HepG2 (cell line): Measurements from ENCODE around the gene AQP10. TPM values are rescaled to one million over a fixed set of nuclear protein-coding genes. Genes with fewer than 3 reads are reported as not detected.
A peak's percentile ranks its signal among the peaks of the same experiment; 100 is the strongest.

Experiments used
- DMAP1 ChIP-seq: IDR thresholded peaks from 2 replicates; pipeline ENCODE4 v1.6.1; 2016
- HMG20B ChIP-seq: conservative IDR thresholded peaks from 2 replicates; pipeline ENCODE4 v1.6.1; 2016; ENCODE audit warnings: missing genetic modification reagents, missing compliant biosample characterization
- SRY ChIP-seq: sonication (generic); formaldehyde crosslinking; IDR thresholded peaks from 2 replicates; pipeline ENCODE4 v1.8.0; 2022; ENCODE audit warnings: mild to moderate bottlenecking, missing genetic modification reagents
- TBX2 ChIP-seq: sonication (generic); formaldehyde crosslinking; IDR thresholded peaks from 2 replicates; pipeline ENCODE4 v1.5.0; 2020; ENCODE audit warnings: missing genetic modification reagents, mild to moderate bottlenecking, borderline replicate concordance
- THAP11 ChIP-seq: IDR thresholded peaks from 2 replicates; pipeline ENCODE4 v1.6.1; 2016; ENCODE audit warnings: missing biosample characterization, missing genetic modification reagents
- TSC22D2 ChIP-seq: sonication (generic); formaldehyde crosslinking; IDR thresholded peaks from 2 replicates; pipeline ENCODE4 v1.5.1; 2020; ENCODE audit warnings: missing genetic modification reagents, mild to moderate bottlenecking, borderline replicate concordance
- ZNF747 ChIP-seq: sonication (generic); formaldehyde crosslinking; IDR thresholded peaks from 2 replicates; pipeline ENCODE4 v1.8.1; 2023; ENCODE audit warnings: missing genetic modification reagents, mild to moderate bottlenecking, borderline replicate concordance
- polyA plus RNA-seq, 8 experiments: library from polyadenylated mRNA; depleted of rRNA in 3 of 8; stranded (reverse) in 7 of 8; unstranded in 1 of 8; fragments of >200 nt; fragmentation: Illumina TruSeq in 4 of 8; extraction: Trizol in 4 of 8; gene quantifications; 2 replicates each; pipeline versions ENCODE4 v1.2.1 to v1.2.3, GENCODE V29; 2011 to 2016; ENCODE audit warnings: low read depth in 4 of 8, missing spikeins in 1 of 8, mixed read lengths in 1 of 8; ENCODE audit not compliant: insufficient read depth in 1 of 8
- total RNA-seq, 5 experiments: library from RNA; depleted of rRNA; stranded (reverse); fragments of >200 nt; fragmentation: Illumina TruSeq; extraction: Trizol; gene quantifications; 2 replicates each; pipeline ENCODE4 v1.2.3, GENCODE V29; 2016; ENCODE audit warnings: low read depth in 1 of 5
- TF ChIP-seq, protein P1 (sequence below): sonication (generic); formaldehyde crosslinking; IDR thresholded peaks from 2 replicates; pipeline ENCODE4; 2020; ENCODE audit warnings: missing genetic modification reagents, mild to moderate bottlenecking, borderline replicate concordance
- TF ChIP-seq, protein P2 (sequence below): sonication (generic); formaldehyde crosslinking; IDR thresholded peaks from 2 replicates; pipeline ENCODE4 v1.4.0; 2020; ENCODE audit warnings: missing genetic modification reagents, mild to moderate bottlenecking, borderline replicate concordance
- TF ChIP-seq, protein P3 (sequence below): sonication (generic); formaldehyde crosslinking; IDR thresholded peaks from 2 replicates; pipeline ENCODE4 v1.5.0; 2020; ENCODE audit warnings: missing genetic modification reagents
- TF ChIP-seq, protein P4 (sequence below): sonication (generic); formaldehyde crosslinking; IDR thresholded peaks from 2 replicates; pipeline ENCODE4 v1.4.0; 2020; ENCODE audit warnings: missing genetic modification reagents

AQP10 gene
- total and polyA plus RNA-seq, 2 of the 13 experiments (the other 11 are each of a cell fraction or from before 2014, with no cell fraction given): 0.30 TPM; not detected in 1

DNA sequence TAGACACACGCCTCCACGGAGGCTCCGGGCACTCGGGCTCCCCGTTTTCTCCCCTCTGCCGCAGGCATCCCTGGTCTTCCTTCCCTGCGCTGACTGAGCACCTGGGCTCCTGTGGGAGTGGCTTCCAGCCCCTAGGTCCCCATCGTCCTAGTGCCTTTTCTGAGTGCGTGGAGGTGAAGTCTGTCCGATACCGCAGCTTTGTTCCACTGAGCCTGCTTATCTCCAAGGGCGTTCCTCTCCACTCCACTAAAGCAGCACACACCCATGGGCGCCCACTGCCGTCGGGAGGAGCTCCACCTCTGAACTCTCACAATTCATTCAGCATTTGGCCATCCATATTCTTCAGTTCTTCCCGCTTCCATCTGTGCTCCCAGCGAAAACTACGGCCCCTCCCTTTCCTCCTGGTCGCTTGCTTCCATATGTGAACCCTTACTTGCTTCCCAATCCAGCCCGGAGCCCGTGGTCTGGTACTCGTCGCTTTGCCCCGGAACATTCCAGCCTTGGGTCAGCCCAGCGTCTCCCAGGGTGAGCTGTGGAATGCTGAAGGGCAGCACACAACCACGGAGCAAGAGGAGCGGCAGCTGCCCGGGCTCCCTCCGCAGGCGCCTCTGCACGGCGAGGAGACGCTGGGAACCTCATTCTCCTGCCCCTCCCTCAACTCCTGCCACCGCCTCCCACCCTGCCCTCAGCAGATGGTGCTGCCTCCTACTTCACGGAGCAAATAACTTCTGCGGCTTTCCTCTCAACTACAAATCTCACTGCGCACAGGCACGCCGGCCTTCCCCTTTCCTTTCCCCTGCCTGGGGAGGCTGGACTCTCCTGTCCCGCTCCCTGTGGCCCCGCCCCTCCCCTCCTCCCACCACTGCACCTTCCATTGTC lies 31.9 kb downstream of the AQP10 start (continued):
- TF ChIP-seq, protein P1, sequence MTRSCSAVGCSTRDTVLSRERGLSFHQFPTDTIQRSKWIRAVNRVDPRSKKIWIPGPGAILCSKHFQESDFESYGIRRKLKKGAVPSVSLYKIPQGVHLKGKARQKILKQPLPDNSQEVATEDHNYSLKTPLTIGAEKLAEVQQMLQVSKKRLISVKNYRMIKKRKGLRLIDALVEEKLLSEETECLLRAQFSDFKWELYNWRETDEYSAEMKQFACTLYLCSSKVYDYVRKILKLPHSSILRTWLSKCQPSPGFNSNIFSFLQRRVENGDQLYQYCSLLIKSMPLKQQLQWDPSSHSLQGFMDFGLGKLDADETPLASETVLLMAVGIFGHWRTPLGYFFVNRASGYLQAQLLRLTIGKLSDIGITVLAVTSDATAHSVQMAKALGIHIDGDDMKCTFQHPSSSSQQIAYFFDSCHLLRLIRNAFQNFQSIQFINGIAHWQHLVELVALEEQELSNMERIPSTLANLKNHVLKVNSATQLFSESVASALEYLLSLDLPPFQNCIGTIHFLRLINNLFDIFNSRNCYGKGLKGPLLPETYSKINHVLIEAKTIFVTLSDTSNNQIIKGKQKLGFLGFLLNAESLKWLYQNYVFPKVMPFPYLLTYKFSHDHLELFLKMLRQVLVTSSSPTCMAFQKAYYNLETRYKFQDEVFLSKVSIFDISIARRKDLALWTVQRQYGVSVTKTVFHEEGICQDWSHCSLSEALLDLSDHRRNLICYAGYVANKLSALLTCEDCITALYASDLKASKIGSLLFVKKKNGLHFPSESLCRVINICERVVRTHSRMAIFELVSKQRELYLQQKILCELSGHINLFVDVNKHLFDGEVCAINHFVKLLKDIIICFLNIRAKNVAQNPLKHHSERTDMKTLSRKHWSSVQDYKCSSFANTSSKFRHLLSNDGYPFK: 0 out of 2 replicates have a peak, but pooled peaks have one; percentile 17
- TF ChIP-seq THAP11 (CRISPR knock-in tag): peak; percentile 18; the same call in 1 of the 2 replicates
- TF ChIP-seq ZNF747: no peak
- TF ChIP-seq TBX2: peak; percentile 45; the same call in 1 of the 2 replicates
- TF ChIP-seq DMAP1 (CRISPR knock-in tag): 0 out of 2 replicates have a peak, but pooled peaks have one; percentile 49
- TF ChIP-seq, protein P2, sequence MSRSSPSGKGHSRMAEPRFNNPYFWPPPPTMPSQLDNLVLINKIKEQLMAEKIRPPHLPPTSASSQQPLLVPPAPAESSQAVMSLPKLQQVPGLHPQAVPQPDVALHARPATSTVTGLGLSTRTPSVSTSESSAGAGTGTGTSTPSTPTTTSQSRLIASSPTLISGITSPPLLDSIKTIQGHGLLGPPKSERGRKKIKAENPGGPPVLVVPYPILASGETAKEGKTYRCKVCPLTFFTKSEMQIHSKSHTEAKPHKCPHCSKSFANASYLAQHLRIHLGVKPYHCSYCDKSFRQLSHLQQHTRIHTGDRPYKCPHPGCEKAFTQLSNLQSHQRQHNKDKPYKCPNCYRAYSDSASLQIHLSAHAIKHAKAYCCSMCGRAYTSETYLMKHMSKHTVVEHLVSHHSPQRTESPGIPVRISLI (CRISPR knock-in tag): no peak
- no peak for TF ChIP-seq TSC22D2
- TF ChIP-seq SRY (CRISPR knock-in tag): peak; percentile 40; the same call in 1 of the 2 replicates
- TF ChIP-seq, protein P3, sequence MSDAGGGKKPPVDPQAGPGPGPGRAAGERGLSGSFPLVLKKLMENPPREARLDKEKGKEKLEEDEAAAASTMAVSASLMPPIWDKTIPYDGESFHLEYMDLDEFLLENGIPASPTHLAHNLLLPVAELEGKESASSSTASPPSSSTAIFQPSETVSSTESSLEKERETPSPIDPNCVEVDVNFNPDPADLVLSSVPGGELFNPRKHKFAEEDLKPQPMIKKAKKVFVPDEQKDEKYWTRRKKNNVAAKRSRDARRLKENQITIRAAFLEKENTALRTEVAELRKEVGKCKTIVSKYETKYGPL (CRISPR knock-in tag): no peak
- TF ChIP-seq HMG20B (CRISPR knock-in tag): no peak; the same call in 1 of the 2 replicates
- TF ChIP-seq, protein P4, sequence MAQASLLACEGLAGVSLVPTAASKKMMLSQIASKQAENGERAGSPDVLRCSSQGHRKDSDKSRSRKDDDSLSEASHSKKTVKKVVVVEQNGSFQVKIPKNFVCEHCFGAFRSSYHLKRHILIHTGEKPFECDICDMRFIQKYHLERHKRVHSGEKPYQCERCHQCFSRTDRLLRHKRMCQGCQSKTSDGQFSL (CRISPR knock-in tag): no peak
- TF ChIP-seq, all 625 proteins: peak for 53
